Effector CD8-positive, alpha-beta T cell (primary cell): ENCODE measurements around the gene ZNF783.
"Not testable (repeated sequence)": the region's sequence is repeated elsewhere in the genome, so short reads cannot be mapped to it uniquely, and the experiment has no call there.

Source experiments
- DNase-seq: peaks from one replicate; lab custom pipeline; 2025; lab: John Stamatoyannopoulos, UW

ZNF783 gene

GRCh38 chr7:149240637-149241036 is 21.4 kb upstream of the ZNF783 start:
- no peak for DNase-seq

DNA sequence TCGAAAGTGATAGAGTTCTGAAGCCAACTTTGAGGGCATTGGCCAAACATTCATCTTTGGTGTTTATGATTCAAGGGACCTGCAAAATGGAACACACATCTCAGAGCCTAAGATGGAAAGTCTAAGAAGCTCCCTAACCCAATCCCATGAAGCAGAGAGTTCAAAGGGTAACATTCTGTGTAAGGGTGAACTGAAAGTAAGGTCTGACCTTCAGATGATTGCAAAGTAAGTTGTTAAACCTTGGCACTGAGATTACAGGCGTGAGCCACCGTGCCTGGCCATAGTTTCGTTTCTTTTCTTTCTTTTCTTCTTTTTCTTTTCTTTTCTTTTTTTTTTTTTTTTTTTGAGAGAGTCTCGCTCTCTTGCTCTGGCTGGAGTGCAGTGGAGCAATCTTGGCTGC is 20.3 kb upstream of the ZNF783 start:
- no peak for DNase-seq

DNA sequence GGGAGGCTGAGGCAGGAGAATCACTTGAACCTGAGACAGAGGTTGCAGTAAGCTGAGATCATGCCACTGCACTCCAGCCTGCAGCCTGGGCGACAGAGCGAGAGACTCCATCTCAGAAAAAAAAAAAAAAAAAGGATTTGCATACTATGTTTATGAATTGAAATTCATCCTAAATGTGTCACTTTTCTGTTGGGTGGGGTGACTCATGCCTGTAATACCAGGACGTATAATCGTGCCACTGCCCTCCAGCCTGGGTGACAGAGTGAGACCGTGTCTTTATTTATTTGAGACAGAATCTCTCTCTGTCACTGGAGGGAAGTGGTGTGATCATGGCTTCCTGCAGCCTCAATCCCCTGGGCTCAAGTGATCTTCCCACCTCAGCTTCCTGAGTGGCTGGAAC is 16.8 kb upstream of the ZNF783 start:
- DNase-seq, result no peak

DNA sequence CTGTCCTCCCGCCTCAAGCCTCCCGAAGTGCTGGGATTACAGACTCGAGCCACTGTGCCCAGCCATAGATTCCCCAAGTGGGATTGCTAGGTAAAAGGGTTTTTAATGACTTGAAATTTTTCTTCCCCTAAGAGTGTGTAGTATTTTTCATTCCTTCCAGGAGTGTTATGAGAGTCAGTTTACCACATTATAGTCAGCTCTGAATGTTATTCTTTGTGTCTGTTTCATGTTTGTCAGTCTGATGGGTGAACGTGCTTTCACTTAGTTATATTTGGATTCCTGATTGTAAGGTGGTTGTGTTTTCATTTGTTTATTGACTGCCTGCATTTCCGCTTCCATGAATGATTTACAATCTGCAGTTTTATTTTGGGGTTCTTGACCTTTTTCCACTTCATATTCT is 16.3 kb upstream of the ZNF783 start:
- no peak for DNase-seq

- DNase-seq, result no peak
Observed at GRCh38 chr7:149248777-149249176, 13.2 kb upstream of the ZNF783 start.

GRCh38 chr7:149250151-149250550 is 11.8 kb upstream of the ZNF783 start:
- DNase-seq, result not testable (repeated sequence)

- not testable (repeated sequence) for DNase-seq
Observed at GRCh38 chr7:149251518-149251917, 10.5 kb upstream of the ZNF783 start.

- no peak for DNase-seq
Observed at GRCh38 chr7:149252378-149252777, 9.6 kb upstream of the ZNF783 start.

DNA sequence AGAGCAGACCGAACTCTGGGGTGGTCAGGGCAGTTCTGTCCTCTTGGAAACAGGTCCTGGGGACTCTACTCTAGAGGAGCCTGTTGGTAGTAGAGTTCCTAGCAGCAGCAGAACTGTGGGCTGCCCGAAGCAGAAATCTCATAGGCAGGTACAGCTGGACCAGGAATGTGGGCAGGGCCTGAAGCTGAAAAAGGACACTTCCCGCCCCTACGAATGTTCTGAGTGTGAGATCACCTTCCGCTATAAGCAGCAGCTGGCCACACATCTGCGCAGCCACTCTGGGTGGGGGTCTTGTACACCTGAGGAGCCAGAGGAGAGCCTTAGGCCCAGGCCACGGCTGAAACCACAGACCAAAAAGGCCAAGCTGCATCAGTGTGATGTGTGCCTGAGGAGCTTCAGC is 8.3 kb upstream of the ZNF783 start:
- no peak for DNase-seq

DNA sequence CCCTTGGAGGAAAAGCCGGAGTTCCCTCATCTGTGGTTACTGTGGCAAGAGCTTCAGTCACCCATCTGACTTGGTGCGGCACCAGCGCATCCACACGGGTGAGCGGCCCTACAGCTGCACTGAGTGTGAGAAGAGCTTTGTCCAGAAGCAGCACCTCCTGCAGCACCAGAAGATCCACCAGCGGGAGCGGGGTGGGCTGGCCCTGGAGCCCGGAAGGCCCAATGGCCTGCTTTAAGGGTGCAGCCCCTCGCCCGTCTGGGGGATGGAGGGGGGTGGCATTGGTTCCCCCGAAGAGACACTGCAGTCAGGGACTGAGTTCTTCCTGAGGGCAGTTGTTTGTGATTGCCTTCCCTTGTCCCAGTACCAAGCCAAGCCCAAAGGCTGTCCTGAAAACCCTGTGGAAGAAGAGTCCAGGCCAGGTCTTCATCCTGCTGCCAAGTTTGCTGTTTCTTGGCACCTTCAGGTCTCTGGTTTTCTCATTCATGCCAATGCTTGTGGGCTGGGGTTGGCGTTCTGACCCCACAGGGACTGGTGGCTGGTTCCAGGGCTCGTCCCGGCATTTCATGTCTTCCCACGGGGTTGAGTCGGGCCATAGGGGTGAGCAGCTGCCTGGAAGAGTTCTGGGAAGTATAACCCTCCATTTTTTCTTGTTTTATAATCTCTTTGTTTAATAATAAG is 7.7 kb upstream of the ZNF783 start:
- DNase-seq, result no peak

- no peak for DNase-seq
Observed at GRCh38 chr7:149255174-149255573, 6.8 kb upstream of the ZNF783 start.

DNA sequence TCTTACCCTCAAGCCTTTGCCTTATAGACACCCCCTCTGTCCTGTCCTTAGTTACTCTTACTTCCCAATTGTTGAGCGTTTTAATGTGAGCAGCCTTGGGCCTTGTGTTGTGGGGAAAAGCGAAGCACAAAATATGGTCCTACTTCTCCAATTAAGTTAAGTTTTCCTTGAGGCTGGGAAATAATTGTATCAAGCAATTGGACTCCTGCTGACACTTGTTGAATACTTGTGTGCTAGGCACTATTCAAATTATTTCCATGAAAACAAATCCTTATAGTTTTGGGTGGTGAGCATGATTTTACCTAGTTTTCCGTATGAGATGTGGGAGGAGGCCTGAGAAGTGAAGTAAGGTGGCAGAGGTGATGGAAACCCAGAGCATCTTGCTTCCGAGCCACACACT is 5.4 kb upstream of the ZNF783 start:
- DNase-seq, result no peak

DNA sequence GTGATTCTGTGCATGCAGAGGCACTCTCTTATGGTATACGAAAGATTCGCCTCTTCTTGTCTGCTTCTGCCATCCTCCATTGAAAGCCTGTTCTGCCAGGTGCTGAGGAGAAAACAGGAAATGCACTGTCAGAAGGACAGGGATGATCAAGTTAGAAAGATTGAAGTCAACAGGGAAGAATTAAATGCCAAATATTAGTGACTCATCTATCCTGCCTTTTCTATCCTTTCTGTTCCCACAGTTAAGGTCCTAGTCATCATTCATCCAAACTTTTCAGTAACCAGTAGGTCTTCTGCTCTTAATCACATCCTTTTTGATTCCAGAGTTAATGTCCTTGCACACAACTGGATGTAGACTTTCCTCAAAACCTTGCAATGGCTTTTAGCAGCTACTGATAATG is 4.8 kb upstream of the ZNF783 start:
- DNase-seq, result no peak

DNA sequence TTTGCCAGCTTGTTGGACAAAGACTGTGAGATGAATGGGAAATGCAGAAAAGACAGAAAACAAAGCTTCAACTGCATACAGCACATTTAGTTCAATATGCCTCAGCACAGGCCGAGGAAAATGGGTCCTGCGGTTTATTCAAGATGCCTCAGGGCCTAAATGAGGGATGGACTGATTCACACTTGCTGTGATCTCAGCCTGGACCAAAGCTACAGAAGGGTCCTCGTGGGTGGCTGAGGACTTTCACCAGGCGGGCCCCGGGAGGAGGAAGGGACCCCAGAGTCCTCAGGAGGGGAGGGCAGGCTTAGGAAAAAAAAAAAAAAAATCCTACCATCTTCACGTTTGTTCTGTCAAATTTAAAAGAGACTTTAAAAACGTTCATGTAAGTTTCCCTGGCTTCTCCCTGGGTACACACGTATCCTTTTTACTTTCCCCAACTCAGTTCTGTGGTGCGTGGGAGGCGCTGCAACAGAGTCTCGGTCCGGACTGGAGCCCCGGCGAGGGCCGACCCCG is 624 bp upstream of the ZNF783 start:
- no peak for DNase-seq

DNA sequence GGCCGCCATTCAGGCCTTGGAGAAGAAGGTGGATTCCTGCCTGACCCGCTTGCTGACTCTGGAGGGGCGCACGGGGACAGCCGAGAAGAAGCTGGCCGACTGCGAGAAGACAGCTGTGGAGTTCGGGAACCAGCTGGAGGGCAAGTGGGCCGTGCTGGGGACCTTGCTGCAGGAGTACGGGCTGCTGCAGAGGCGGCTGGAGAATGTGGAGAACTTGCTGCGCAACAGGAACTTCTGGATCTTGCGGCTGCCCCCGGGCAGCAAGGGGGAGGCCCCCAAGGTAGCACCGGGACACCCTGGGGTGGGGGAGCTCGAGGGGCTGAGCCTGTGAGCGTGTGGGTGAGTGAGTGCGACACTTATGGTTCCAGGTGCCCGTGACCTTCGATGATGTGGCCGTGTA is 4.5 kb downstream of the ZNF783 start:
- DNase-seq, result no peak

DNA sequence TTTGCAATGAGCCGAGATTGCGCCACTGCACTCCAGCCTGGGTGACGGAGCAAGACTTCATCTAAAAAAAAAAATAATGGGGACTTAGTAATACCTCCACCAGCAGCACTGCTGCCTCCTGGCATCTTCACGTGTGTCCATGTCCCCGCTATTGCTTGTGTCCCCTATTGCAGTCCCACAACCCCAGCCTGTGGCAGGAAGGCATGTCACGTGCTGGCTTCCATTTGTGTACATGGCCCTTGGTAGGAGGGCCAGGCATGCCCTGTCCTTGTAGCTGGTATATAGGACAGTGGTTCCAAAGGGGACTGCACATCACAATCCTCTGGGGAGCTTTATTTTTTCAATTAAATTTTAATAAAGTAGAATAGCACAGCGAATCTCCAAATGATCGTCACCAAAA is 5.7 kb downstream of the ZNF783 start:
- DNase-seq, result no peak

- not testable (repeated sequence) for DNase-seq
Observed at GRCh38 chr7:149274424-149274823, 12.4 kb downstream of the ZNF783 start.

DNA sequence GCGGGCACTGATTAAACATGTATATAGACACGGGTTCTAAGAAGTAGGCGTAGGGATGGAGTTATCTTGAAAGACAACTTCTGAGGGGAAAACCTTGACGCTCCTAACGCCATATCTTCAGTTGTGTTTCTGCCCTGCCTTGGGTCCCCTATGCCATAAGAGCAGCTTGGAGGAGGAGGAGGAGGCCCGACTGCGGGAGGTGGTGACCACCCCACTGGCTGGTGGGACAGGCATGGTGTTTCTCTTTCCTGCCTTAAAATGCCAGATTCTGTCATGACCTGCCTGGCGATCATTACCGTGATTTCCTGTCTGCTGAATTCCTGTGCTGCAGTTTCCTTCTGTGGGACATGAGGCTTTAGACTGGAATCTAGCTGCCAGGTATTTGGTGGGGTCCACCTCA is 15.9 kb downstream of the ZNF783 start:
- DNase-seq, result no peak

DNA sequence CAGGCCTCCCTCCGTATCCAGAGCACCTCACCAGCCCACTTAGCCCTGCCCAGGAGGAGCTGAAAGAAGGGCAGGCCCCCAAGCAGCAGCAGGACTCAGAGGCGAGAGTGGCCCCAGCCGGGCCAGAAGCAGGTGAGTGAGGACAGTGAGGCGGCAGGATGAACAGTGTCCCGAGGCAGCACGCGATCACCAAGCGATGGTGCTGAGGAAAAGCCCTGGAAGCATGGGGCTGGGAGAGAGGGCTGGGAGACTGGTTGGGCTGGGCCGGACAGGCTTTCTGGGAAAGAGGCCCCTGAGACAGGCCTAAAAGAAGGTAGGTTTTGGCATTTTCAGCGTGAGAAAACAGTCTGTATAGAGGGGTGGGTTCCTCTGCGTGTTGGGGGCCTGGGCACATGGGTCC is 16.4 kb downstream of the ZNF783 start:
- DNase-seq, result no peak

DNA sequence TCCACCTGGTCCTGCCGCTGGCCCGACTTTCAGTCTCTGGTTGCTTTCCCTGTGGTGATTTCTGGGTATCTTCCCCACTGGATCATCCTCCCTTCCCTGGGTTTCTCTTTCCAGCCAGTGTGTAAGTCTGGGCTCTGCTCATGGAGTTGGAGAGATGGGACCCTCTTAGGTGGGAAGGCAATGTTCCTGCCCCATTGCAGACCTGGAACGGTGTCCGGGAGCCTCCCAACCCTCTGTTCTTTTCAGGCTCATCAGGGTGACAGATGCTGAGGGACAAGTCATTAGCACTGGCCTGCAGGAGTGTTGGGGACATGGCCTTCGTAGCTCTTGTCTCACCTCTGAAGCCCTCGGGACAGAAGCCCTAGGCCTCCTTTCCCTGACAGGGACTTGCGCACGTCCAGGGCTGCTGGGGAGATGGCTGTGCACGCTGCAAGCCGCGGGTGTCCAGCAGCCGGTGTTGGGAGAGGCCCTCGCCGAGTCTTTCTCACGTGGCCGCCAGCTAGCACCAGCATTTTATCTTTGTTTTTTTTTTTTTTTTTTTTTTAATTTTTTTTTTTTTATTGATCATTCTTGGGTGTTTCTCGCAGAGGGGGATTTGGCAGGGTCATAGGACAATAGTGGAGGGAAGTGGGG is 17.2 kb downstream of the ZNF783 start:
- DNase-seq, result no peak

GRCh38 chr7:149280151-149280550 is 18.2 kb downstream of the ZNF783 start:
- DNase-seq, result no peak

DNA sequence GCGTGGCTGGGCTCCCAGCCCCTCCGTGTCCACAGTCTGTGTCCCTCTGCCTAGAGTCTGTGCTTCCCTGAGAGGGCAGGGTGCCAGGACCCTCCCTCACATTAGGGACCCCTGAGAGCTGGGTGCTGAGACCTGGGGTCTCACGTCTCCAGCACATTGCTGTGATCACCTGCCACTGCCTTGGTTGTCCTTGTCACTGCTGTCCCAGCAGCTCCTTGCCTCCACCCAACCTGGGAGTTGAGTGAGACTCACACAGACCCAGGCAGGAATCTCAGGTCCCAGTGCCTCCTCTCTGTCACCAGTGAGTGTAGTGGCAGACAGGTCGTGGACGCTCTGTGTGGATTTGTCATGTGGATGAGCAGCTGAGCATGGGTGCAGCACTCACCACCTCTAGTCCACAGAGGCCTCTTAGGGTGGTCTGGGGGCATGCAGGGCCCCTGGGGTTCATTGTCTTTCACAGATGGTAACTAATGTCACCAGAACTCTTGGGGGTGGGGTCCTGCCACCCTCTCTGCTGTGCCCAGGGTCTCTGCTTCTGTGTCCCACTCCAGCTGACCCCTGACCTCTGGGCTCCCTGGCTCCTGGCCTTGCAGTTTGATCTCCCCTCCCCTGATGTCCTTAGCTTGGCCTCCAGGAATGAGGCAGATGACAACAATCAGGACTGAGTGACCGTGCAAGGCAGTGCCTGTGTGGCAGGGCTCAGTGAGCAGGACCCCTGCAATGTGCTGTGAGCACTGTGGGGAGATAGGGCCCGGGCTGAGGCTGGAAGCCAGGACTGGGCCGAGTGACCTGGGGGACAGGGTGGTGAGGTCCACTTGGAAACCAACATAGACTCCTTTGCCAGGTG is 18.9 kb downstream of the ZNF783 start:
- DNase-seq, result no peak
